ENCODE data around the gene GPR52. TPM values are rescaled to one million over a fixed set of nuclear protein-coding genes. Genes with fewer than 3 reads are reported as not detected.

The GPR52 gene, protein sequence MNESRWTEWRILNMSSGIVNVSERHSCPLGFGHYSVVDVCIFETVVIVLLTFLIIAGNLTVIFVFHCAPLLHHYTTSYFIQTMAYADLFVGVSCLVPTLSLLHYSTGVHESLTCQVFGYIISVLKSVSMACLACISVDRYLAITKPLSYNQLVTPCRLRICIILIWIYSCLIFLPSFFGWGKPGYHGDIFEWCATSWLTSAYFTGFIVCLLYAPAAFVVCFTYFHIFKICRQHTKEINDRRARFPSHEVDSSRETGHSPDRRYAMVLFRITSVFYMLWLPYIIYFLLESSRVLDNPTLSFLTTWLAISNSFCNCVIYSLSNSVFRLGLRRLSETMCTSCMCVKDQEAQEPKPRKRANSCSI
- total RNA-seq (ENCODE audit: unreplicated experiment) = 0.67 TPM
- long read RNA-seq = 0 reads

GRCh38 chr1:174447866-174448530, at the start of gene GPR52:
TSS of gene GPR52 (plus strand) at chr1:174447964. CDS start at chr1:174448112, 148 bp downstream.
- peaks cover 4% of the 10 kb centered on the region for H3K27me3 Mint-ChIP-seq (ENCODE audit: unreplicated experiment)
- no peak for DNase-seq (ENCODE audit: low spot score)
- H3K9me3 Mint-ChIP-seq (ENCODE audit: unreplicated experiment) = no peaks in the 10 kb centered on the region
- H3K4me1 Mint-ChIP-seq (ENCODE audit: unreplicated experiment) = peaks cover 10% of the 10 kb centered on the region
- no peaks in the 10 kb centered on the region for H3K36me3 Mint-ChIP-seq (ENCODE audit: low read depth, unreplicated experiment)
- H3K4me3 Mint-ChIP-seq (ENCODE audit: unreplicated experiment) = no peak within 1 kb of the TSS
- H3K27ac Mint-ChIP-seq (ENCODE audit: unreplicated experiment) = peak within 1 kb of the TSS; percentile 74
- no peak for TF ChIP-seq CTCF (IDR thresholded peaks at IDR 0.05; ENCODE audit: unreplicated experiment)

DNA sequence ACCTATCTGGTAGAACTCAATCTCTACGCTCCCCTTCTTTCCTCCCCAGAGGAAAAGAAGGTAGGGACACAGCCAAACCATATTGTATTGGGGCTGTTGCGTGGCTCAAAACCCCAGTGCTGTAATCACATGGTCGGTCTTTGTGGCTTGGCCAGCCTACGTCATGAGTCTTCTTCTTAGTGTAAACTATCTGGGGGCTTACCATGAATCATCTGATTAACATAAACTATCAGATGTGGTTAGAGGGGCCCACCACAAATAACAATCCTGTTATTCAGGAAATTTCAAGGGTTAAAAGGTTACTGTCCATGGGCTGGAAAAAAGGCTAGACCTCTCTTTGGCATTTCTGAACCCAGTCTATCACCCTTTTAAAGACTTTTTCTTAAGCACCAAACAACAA, 49.5 kb upstream of the GPR52 start:
- H3K4me3 Mint-ChIP-seq (ENCODE audit: unreplicated experiment) = no peak overlapping the region
- no peak for TF ChIP-seq CTCF (IDR thresholded peaks at IDR 0.05; ENCODE audit: unreplicated experiment)
- no peak overlapping the region for H3K27ac Mint-ChIP-seq (ENCODE audit: unreplicated experiment)
- no peaks in the 10 kb centered on the region for H3K4me1 Mint-ChIP-seq (ENCODE audit: unreplicated experiment)
- H3K27me3 Mint-ChIP-seq (ENCODE audit: unreplicated experiment) = no peaks in the 10 kb centered on the region
- H3K36me3 Mint-ChIP-seq (ENCODE audit: low read depth, unreplicated experiment) = no peaks in the 10 kb centered on the region
- DNase-seq (ENCODE audit: low spot score) = no peak
- no peaks in the 10 kb centered on the region for H3K9me3 Mint-ChIP-seq (ENCODE audit: unreplicated experiment)

GRCh38 chr1:174399211-174399610, 48.6 kb upstream of the GPR52 start:
- Mint-ChIP-seq H3K4me1 (ENCODE audit: unreplicated experiment) (no peaks in the 10 kb centered on the region), H3K27me3 (ENCODE audit: unreplicated experiment) (no peaks in the 10 kb centered on the region), H3K27ac (ENCODE audit: unreplicated experiment) (no peak overlapping the region), H3K4me3 (ENCODE audit: unreplicated experiment) (peak overlapping the region; percentile 31), H3K9me3 (ENCODE audit: unreplicated experiment) (no peaks in the 10 kb centered on the region), H3K36me3 (ENCODE audit: low read depth, unreplicated experiment) (no peaks in the 10 kb centered on the region)
- DNase-seq (ENCODE audit: low spot score) = no peak
- no peak for TF ChIP-seq CTCF (IDR thresholded peaks at IDR 0.05; ENCODE audit: unreplicated experiment)

- DNase-seq (ENCODE audit: low spot score) = no peak
- no peak overlapping the region for H3K4me3 Mint-ChIP-seq (ENCODE audit: unreplicated experiment)
- H3K27me3 Mint-ChIP-seq (ENCODE audit: unreplicated experiment) = no peaks in the 10 kb centered on the region
- no peak for TF ChIP-seq CTCF (IDR thresholded peaks at IDR 0.05; ENCODE audit: unreplicated experiment)
- no peaks in the 10 kb centered on the region for H3K4me1 Mint-ChIP-seq (ENCODE audit: unreplicated experiment)
- no peak overlapping the region for H3K27ac Mint-ChIP-seq (ENCODE audit: unreplicated experiment)
- no peaks in the 10 kb centered on the region for H3K9me3 Mint-ChIP-seq (ENCODE audit: unreplicated experiment)
- no peaks in the 10 kb centered on the region for H3K36me3 Mint-ChIP-seq (ENCODE audit: low read depth, unreplicated experiment)
These were observed 46.7 kb upstream of the GPR52 start for GRCh38 chr1:174401075-174401474.

GRCh38 chr1:174405219-174405618, 42.5 kb upstream of the GPR52 start:
- no peak overlapping the region for H3K4me3 Mint-ChIP-seq (ENCODE audit: unreplicated experiment)
- no peaks in the 10 kb centered on the region for H3K9me3 Mint-ChIP-seq (ENCODE audit: unreplicated experiment)
- no peaks in the 10 kb centered on the region for H3K4me1 Mint-ChIP-seq (ENCODE audit: unreplicated experiment)
- no peaks in the 10 kb centered on the region for H3K36me3 Mint-ChIP-seq (ENCODE audit: low read depth, unreplicated experiment)
- H3K27ac Mint-ChIP-seq (ENCODE audit: unreplicated experiment) = no peak overlapping the region
- H3K27me3 Mint-ChIP-seq (ENCODE audit: unreplicated experiment) = no peaks in the 10 kb centered on the region
- no peak for DNase-seq (ENCODE audit: low spot score)
- TF ChIP-seq CTCF (IDR thresholded peaks at IDR 0.05; ENCODE audit: unreplicated experiment) = no peak
